Neural cell (in vitro differentiated cells): ENCODE data around the gene STYXL1. TPM values are rescaled to one million over a fixed set of nuclear protein-coding genes. Genes with fewer than 3 reads are reported as not detected.
"Not testable (repeated sequence)": the region's sequence is repeated elsewhere in the genome, so short reads cannot be mapped to it uniquely, and the experiment has no call there.

Experiments
- H2AFZ ChIP-seq: fragments of 200-600, 300-800 bp; sonication (generic), shearing (Covaris generic); 2 replicates; pipeline ENCODE4 v1.6.0; 2014; ENCODE audit warnings: low read depth, mild to moderate bottlenecking, antibody characterized with exemption, low read length, moderate library complexity
- H3F3A ChIP-seq: fragments of 200-600 bp; shearing (Covaris generic); 2 replicates; pipeline ENCODE4 v1.6.1; 2016; ENCODE audit warnings: mild to moderate bottlenecking, moderate library complexity, mixed read lengths, antibody characterized with exemption, low read length; ENCODE audit not compliant: insufficient read depth, poor library complexity, severe bottlenecking
- H3K27ac ChIP-seq: fragments of 200-600, 300-800 bp; sonication (generic), shearing (Covaris generic); 2 replicates; pipeline ENCODE4 v1.5.1; 2014; ENCODE audit warnings: mild to moderate bottlenecking, low read length, moderate library complexity
- H3K27me3 ChIP-seq: fragments of 300-800, 200-600 bp; sonication (generic), shearing (Covaris generic); 2 replicates; pipeline ENCODE4 v1.6.0; 2014; ENCODE audit warnings: mild to moderate bottlenecking, low read depth, low read length, moderate library complexity; ENCODE audit not compliant: insufficient read depth
- H3K36me3 ChIP-seq: fragments of 300-800, 200-600 bp; sonication (generic), shearing (Covaris generic); 2 replicates; pipeline ENCODE4 v1.5.1; 2014; ENCODE audit warnings: mild to moderate bottlenecking, antibody characterized with exemption, low read length, moderate library complexity; ENCODE audit not compliant: insufficient read depth
- H3K4me2 ChIP-seq: fragments of 300-800, 200-600 bp; sonication (generic), shearing (Covaris generic); 2 replicates; pipeline ENCODE4 v1.6.0; 2014; ENCODE audit warnings: mild to moderate bottlenecking, low read length
- H3K4me3 ChIP-seq: fragments of 300-800, 200-600 bp; sonication (generic), shearing (Covaris generic); 2 replicates; pipeline ENCODE4 v1.5.1; 2014; ENCODE audit warnings: mild to moderate bottlenecking, low read length, moderate library complexity
- H3K79me2 ChIP-seq: fragments of 200-600 bp; shearing (Covaris generic); replicated peaks from 2 replicates; pipeline ENCODE4 v1.6.0; 2014; ENCODE audit warnings: mild to moderate bottlenecking, low read length, moderate library complexity; ENCODE audit not compliant: insufficient read depth
- H3K9ac ChIP-seq: fragments of 300-800, 200-600 bp; sonication (generic), shearing (Covaris generic); 2 replicates; pipeline ENCODE4 v1.6.1; 2016; ENCODE audit warnings: mild to moderate bottlenecking, low read length, mixed read lengths
- H3K9me2 ChIP-seq: fragments of 200-600 bp; shearing (Covaris generic); 2 replicates; pipeline ENCODE4 v1.6.1; 2016; ENCODE audit warnings: mild to moderate bottlenecking, low read length, mixed read lengths; ENCODE audit not compliant: insufficient read depth
- H3K9me3 ChIP-seq: fragments of 200-600, 300-800 bp; sonication (generic), shearing (Covaris generic); 2 replicates; pipeline ENCODE4 v1.6.1; 2016; ENCODE audit warnings: mild to moderate bottlenecking, mixed run types, low read length, moderate library complexity, mixed read lengths
- H4K20me1 ChIP-seq: fragments of 200-600 bp; shearing (Covaris generic); 2 replicates; pipeline ENCODE4 v1.6.1; 2016; ENCODE audit warnings: mild to moderate bottlenecking, mixed run types; ENCODE audit not compliant: insufficient read depth
- CTCF ChIP-seq: fragments of 450-650 bp; IDR thresholded peaks from 2 replicates; pipeline ENCODE4 v1.5.1; 2014; ENCODE audit warnings: antibody characterized with exemption, mild to moderate bottlenecking, moderate library complexity; ENCODE audit not compliant: poor library complexity, severe bottlenecking
- EP300 ChIP-seq: fragments of 450-650 bp; conservative IDR thresholded peaks from 2 replicates; pipeline ENCODE4 v1.6.1; 2014; ENCODE audit warnings: antibody characterized with exemption, mild to moderate bottlenecking, moderate library complexity; ENCODE audit not compliant: poor library complexity, severe bottlenecking
- EZH2 ChIP-seq: fragments of 200-600, 300-800 bp; shearing (Covaris generic), sonication (generic); IDR thresholded peaks from 2 replicates; pipeline ENCODE4 v1.6.1; 2014; ENCODE audit warnings: antibody characterized with exemption, low read length, borderline replicate concordance, mild to moderate bottlenecking; ENCODE audit not compliant: insufficient read depth, poor library complexity, severe bottlenecking
- MXI1 ChIP-seq: fragments of 450-650 bp; conservative IDR thresholded peaks from 2 replicates; pipeline ENCODE4 v1.6.1; 2014; ENCODE audit warnings: antibody characterized with exemption, mild to moderate bottlenecking; ENCODE audit not compliant: poor library complexity, severe bottlenecking
- POLR2AphosphoS5 ChIP-seq: IDR thresholded peaks from 2 replicates; pipeline ENCODE4 v1.6.1; 2012
- RAD21 ChIP-seq: fragments of 450-650 bp; conservative IDR thresholded peaks from 2 replicates; pipeline ENCODE4 v1.6.1; 2014; ENCODE audit warnings: antibody characterized with exemption, mild to moderate bottlenecking, moderate library complexity
- REST ChIP-seq: IDR thresholded peaks from 2 replicates; pipeline ENCODE4 v1.6.1; 2012; ENCODE audit warnings: borderline replicate concordance
- SMC3 ChIP-seq: fragments of 450-650 bp; conservative IDR thresholded peaks from 2 replicates; pipeline ENCODE4 v1.6.1; 2014; ENCODE audit warnings: antibody characterized with exemption, mild to moderate bottlenecking, moderate library complexity; ENCODE audit not compliant: poor library complexity
- TAF1 ChIP-seq: IDR thresholded peaks from 2 replicates; pipeline ENCODE4 v1.6.1; 2012; ENCODE audit warnings: low read depth
- polyA plus RNA-seq: library from polyadenylated mRNA; depleted of rRNA; stranded (reverse); fragments of >200 nt; gene quantifications from 2 replicates; pipeline ENCODE4 v1.2.3, GENCODE V29; 2014

Gene STYXL1
- polyA plus RNA-seq, 1 donor from 2014 or later, result 59.9 TPM

GRCh38 chr7:76084115-76084514 lies 36.3 kb upstream of the STYXL1 start:
- H3K4me2 ChIP-seq, H3F3A ChIP-seq, H4K20me1 ChIP-seq, H3K9me3 ChIP-seq, H3K79me2 ChIP-seq, H3K4me3 ChIP-seq, H3K9ac ChIP-seq, H3K36me3 ChIP-seq, H3K27ac ChIP-seq, H2AFZ ChIP-seq, H3K27me3 ChIP-seq, H3K9me2 ChIP-seq: not testable (repeated sequence)

GRCh38 chr7:76080204-76080603 lies 32.4 kb upstream of the STYXL1 start:
- no peak for TF ChIP-seq MXI1
- TF ChIP-seq SMC3, result no peak
- no peak for TF ChIP-seq POLR2AphosphoS5
- TF ChIP-seq EP300, result no peak
- TF ChIP-seq TAF1, result no peak
- no peak for TF ChIP-seq EZH2
- no peak for TF ChIP-seq CTCF
- TF ChIP-seq REST, result no peak
- TF ChIP-seq RAD21, result no peak
- Histone ChIP-seq H3K4me3 (no peak overlapping the region), H3K27me3 (no peaks in the 10 kb centered on the region), H2AFZ (no peak overlapping the region), H3K36me3 (no peaks in the 10 kb centered on the region), H3K9ac (no peak overlapping the region), H3K9me2 (no peaks in the 10 kb centered on the region), H3K4me2 (no peak overlapping the region), H3K79me2 (no peaks in the 10 kb centered on the region), H3F3A (no peaks in the 10 kb centered on the region), H4K20me1 (no peaks in the 10 kb centered on the region), H3K9me3 (no peaks in the 10 kb centered on the region), H3K27ac (no peak overlapping the region)

GRCh38 chr7:76077435-76077834 lies 29.6 kb upstream of the STYXL1 start:
- no peak overlapping the region for H2AFZ ChIP-seq
- TF ChIP-seq REST (no peak), EP300 (no peak), TAF1 (no peak), CTCF (no peak), POLR2AphosphoS5 (no peak), RAD21 (no peak), MXI1 (no peak), SMC3 (no peak), EZH2 (no peak)
- no peaks in the 10 kb centered on the region for H3K36me3 ChIP-seq
- no peak overlapping the region for H3K9ac ChIP-seq
- no peaks in the 10 kb centered on the region for H3K9me3 ChIP-seq
- no peak overlapping the region for H3K4me3 ChIP-seq
- no peaks in the 10 kb centered on the region for H4K20me1 ChIP-seq
- no peaks in the 10 kb centered on the region for H3K79me2 ChIP-seq
- no peaks in the 10 kb centered on the region for H3F3A ChIP-seq
- H3K27ac ChIP-seq, result no peak overlapping the region
- H3K4me2 ChIP-seq, result no peak overlapping the region
- H3K9me2 ChIP-seq, result no peaks in the 10 kb centered on the region
- no peaks in the 10 kb centered on the region for H3K27me3 ChIP-seq
